ENCODE data around the gene OR2D2. TPM values are rescaled to one million over a fixed set of nuclear protein-coding genes. Genes with fewer than 3 reads are reported as not detected.

The OR2D2 gene, protein sequence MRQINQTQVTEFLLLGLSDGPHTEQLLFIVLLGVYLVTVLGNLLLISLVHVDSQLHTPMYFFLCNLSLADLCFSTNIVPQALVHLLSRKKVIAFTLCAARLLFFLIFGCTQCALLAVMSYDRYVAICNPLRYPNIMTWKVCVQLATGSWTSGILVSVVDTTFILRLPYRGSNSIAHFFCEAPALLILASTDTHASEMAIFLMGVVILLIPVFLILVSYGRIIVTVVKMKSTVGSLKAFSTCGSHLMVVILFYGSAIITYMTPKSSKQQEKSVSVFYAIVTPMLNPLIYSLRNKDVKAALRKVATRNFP
- not detected for total RNA-seq

DNA sequence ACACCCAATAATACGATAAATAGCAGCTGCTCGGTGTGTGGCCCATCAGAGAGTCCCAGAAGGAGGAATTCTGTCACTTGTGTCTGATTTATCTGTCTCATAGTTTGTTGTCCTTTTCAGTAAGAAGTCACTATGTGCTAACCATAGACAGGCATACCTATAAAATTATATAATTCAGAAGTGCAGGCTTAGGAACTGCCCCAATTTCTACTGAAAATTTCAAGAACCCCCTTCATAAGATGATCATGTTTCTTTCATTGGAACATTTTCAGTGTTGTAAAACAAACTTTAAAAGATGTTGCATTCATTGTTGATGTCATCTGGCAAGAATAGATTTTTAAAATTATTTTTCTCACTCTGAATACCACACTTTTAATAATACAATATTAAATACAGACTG lies at the start of gene OR2D2:
Gene OR2D2 (minus strand): TSS at position 101 of the 400 bp plus-strand sequence. CDS start 0 bp downstream, at position 101.
- in situ Hi-C loops (cut with MboI; ENCODE audit: low sequenced_read_pairs in 4 of 4): no loop called here
- TF ChIP-seq, protein P1, sequence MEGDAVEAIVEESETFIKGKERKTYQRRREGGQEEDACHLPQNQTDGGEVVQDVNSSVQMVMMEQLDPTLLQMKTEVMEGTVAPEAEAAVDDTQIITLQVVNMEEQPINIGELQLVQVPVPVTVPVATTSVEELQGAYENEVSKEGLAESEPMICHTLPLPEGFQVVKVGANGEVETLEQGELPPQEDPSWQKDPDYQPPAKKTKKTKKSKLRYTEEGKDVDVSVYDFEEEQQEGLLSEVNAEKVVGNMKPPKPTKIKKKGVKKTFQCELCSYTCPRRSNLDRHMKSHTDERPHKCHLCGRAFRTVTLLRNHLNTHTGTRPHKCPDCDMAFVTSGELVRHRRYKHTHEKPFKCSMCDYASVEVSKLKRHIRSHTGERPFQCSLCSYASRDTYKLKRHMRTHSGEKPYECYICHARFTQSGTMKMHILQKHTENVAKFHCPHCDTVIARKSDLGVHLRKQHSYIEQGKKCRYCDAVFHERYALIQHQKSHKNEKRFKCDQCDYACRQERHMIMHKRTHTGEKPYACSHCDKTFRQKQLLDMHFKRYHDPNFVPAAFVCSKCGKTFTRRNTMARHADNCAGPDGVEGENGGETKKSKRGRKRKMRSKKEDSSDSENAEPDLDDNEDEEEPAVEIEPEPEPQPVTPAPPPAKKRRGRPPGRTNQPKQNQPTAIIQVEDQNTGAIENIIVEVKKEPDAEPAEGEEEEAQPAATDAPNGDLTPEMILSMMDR (IDR thresholded peaks at IDR 0.05 in 4 of 5, conservative IDR thresholded peaks at IDR 0.05 in 1 of 5): no peak
- no peak for TF ChIP-seq POLR2A (IDR thresholded peaks at IDR 0.05)
- no peak within 1 kb of the TSS for H3K27ac ChIP-seq

DNA sequence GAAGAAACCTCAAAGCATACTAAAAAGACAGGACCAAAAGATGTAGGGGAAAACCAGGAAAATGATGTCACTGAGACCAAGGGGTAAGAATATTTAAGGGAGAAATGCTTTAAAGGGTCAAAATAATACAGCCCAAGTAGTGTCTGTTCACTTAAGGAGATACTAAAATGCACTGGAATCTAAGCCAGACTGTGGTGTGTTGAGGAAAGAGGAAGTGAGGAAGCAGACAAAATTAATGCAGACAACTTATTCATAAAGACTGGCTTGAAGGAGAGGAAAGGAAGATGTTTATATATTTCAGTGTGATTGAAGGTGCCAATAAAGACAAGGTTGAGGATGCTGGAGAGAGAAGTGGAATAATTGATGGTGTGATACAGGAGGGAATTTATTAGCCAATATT lies 49.7 kb upstream of the OR2D2 start:
- in situ Hi-C loops (cut with MboI; ENCODE audit: low sequenced_read_pairs in 4 of 4): loop anchor here in 1 of 4 donors (25.0 kb wide), 1 partner anchor 105 kb away; the partner anchor contains the start of gene OR10A5
- no peak for DNase-seq
- Histone ChIP-seq H3K27ac (no peak overlapping the region), H3K36me3 (no peaks in the 10 kb centered on the region), H3K9me3 (no peaks in the 10 kb centered on the region), H3K4me1 (no peaks in the 10 kb centered on the region), H3K4me3 (no peak overlapping the region), H3K27me3 (no peaks in the 10 kb centered on the region)
- ATAC-seq: no peak
- no peak for TF ChIP-seq POLR2A (IDR thresholded peaks at IDR 0.05)
- TF ChIP-seq, protein P1 (IDR thresholded peaks at IDR 0.05 in 4 of 5, conservative IDR thresholded peaks at IDR 0.05 in 1 of 5): no peak
- intact Hi-C loops (cut with DNase I; ENCODE audit: low total_unique reads): no loop called here

More for the DNA sequence above, at the start of gene OR2D2:
- DNase-seq (no peak), ATAC-seq (no peak)
- intact Hi-C loops (cut with DNase I; ENCODE audit: low total_unique reads): no loop called here
- no peaks in the 10 kb centered on the region for H3K27me3 ChIP-seq
- H3K9me3 ChIP-seq: no peaks in the 10 kb centered on the region
- H3K4me1 ChIP-seq: no peaks in the 10 kb centered on the region
- no peaks in the 10 kb centered on the region for H3K36me3 ChIP-seq
- no peak within 1 kb of the TSS for H3K4me3 ChIP-seq

DNA sequence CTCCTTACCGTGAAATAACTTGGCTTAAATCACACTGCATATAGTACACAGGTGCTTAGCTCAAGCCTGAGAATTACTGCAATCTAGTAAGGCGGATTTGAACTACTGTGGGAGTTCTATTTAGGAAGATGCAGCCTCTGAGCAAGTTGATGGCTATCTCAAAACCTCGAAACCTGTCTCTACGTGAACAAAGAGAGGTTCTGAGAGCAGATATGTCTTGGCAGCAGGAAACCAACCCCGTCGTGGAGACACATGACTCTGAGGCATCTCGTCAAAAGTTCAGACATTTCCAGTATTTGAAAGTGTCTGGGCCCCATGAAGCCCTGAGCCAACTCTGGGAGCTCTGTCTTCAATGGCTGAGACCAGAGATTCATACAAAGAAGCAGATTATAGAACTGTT lies 39.8 kb upstream of the OR2D2 start:
- intact Hi-C loops (cut with DNase I; ENCODE audit: low total_unique reads) (no loop called here), in situ Hi-C loops (cut with MboI; ENCODE audit: low sequenced_read_pairs in 4 of 4) (loop anchor here in 1 of 4 donors (25.0 kb wide), 1 partner anchor 95 kb away; the partner anchor contains the start of gene OR10A5)
- H3K4me1 ChIP-seq: no peaks in the 10 kb centered on the region
- TF ChIP-seq POLR2A (IDR thresholded peaks at IDR 0.05): no peak
- TF ChIP-seq, protein P1 (IDR thresholded peaks at IDR 0.05 in 4 of 5, conservative IDR thresholded peaks at IDR 0.05 in 1 of 5): no peak
- DNase-seq (no peak), ATAC-seq (no peak)
- no peaks in the 10 kb centered on the region for H3K9me3 ChIP-seq
- H3K27ac ChIP-seq: no peak overlapping the region
- no peaks in the 10 kb centered on the region for H3K27me3 ChIP-seq
- H3K36me3 ChIP-seq: no peaks in the 10 kb centered on the region
- H3K4me3 ChIP-seq: no peak overlapping the region

DNA sequence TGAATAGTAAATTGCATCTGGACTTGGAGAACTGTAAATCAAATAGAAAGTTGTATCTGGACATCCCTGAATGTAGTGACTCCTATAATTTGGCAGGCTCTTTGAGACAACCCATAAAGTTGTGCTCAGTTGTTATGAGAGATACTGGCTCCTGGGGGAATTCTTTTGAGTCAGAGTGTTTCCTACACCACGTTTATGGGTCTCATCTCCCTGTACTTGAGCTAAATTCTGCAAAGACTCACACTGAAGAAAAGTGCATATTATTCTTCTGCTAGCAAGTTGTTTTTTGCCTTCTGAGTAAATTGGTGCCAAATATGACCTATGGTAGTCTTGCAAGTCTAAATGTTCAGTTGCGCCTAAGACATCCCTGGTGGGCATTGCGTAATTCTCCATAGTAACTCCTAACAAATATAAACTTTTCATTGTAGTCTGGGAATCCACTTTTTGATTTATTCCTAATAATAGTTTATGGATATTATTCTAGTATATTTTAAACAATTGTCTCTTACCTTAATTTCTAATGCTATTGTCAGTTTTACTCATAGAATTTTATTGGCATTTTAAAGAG lies 38.9 kb upstream of the OR2D2 start:
- TF ChIP-seq POLR2A (IDR thresholded peaks at IDR 0.05): no peak
- in situ Hi-C loops (cut with MboI; ENCODE audit: low sequenced_read_pairs in 4 of 4): loop anchor here in 1 of 4 donors (25.0 kb wide), 1 partner anchor 94 kb away; the partner anchor contains the start of gene OR10A5
- Histone ChIP-seq H3K27ac (no peak overlapping the region), H3K4me1 (no peaks in the 10 kb centered on the region), H3K36me3 (no peaks in the 10 kb centered on the region), H3K27me3 (no peaks in the 10 kb centered on the region), H3K4me3 (no peak overlapping the region), H3K9me3 (no peaks in the 10 kb centered on the region)
- DNase-seq (no peak), ATAC-seq (no peak)
- intact Hi-C loops (cut with DNase I; ENCODE audit: low total_unique reads): no loop called here

DNA sequence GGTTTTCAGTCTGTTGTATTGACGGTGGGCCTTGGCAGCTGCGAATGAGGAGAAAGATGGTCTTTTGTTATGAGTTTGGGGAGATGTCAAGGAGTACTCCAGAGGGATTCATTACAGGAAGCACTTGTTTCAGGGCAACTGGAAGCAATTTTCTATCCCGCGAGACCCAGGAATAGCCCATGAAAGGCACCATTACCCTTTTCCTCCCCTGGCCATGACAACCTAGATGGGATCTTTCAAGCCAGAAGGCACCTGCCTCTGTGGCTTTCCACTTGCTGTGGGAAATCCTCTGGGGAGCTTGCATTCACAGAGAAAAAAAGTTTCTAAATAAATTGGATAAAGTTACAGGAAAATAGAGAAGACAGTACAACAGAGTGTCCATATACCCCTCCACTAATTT lies 36.6 kb upstream of the OR2D2 start:
- no peak for ATAC-seq

More for the DNA sequence above, 36.6 kb upstream of the OR2D2 start:
- in situ Hi-C loops (cut with MboI; ENCODE audit: low sequenced_read_pairs in 4 of 4): loop anchor here in 1 of 4 donors (25.0 kb wide), 1 partner anchor 92 kb away; the partner anchor contains the start of gene OR10A5
- no peak for TF ChIP-seq POLR2A (IDR thresholded peaks at IDR 0.05)
- TF ChIP-seq, protein P1 (IDR thresholded peaks at IDR 0.05 in 4 of 5, conservative IDR thresholded peaks at IDR 0.05 in 1 of 5): no peak
- intact Hi-C loops (cut with DNase I; ENCODE audit: low total_unique reads): loop anchor here (5.0 kb wide), 1 partner anchor 93 kb away; the partner anchor contains the start of genes NLRP14 and ZNF214
- no peak overlapping the region for H3K4me3 ChIP-seq
- DNase-seq: no peak
- H3K27me3 ChIP-seq: no peaks in the 10 kb centered on the region
- no peak overlapping the region for H3K27ac ChIP-seq
- H3K9me3 ChIP-seq: no peaks in the 10 kb centered on the region
- no peaks in the 10 kb centered on the region for H3K36me3 ChIP-seq
- H3K4me1 ChIP-seq: peaks cover 0 to 7% of the 10 kb centered on the region in 2 donors
